Upper lobe of right lung (tissue), 1 donor: Measurements from ENCODE around the gene MED12L. TPM values are rescaled to one million over a fixed set of nuclear protein-coding genes. Genes with fewer than 3 reads are reported as not detected.

ENCODE experiments used
- ATAC-seq: fragments of 200-7000 bp; cut with Tn5 transposase; one replicate; pipeline ENCODE4 v1.9.1; 2020; ENCODE audit warnings: mild to moderate bottlenecking, moderate library complexity
- DNase-seq: peaks from one replicate; pipeline ENCODE4 v3.0.0-alpha.2; 2020
- H3K27ac ChIP-seq: fragments of 200-600 bp; one replicate; pipeline ENCODE4 v1.8.0; 2022
- H3K27me3 ChIP-seq: fragments of 200-600 bp; one replicate; pipeline ENCODE4 v1.8.0; 2022; ENCODE audit warnings: mild to moderate bottlenecking
- H3K36me3 ChIP-seq: fragments of 200-600 bp; one replicate; pipeline ENCODE4 v1.8.0; 2022
- H3K4me1 ChIP-seq: fragments of 200-600 bp; one replicate; pipeline ENCODE4 v1.8.0; 2022
- H3K4me3 ChIP-seq: fragments of 200-600 bp; one replicate; pipeline ENCODE4 v1.8.0; 2022; ENCODE audit warnings: mild to moderate bottlenecking
- H3K9me3 ChIP-seq: fragments of 200-600 bp; one replicate; pipeline ENCODE4 v1.8.0; 2022
- CTCF ChIP-seq: fragments of 200-600 bp; IDR thresholded peaks from one replicate; pipeline ENCODE4 v1.8.0; 2022; ENCODE audit warnings: antibody characterized with exemption
- intact Hi-C: fragments of 100-400 bp; cut with DNase I; formaldehyde crosslinking; loops from one replicate; pipeline ENCODE4 v1.11.0; 2022
- total RNA-seq: library from RNA; stranded (reverse); fragmentation: NEBNext Ultra II Directional; extraction: Animal tissue kit (Norgen Biotek cat#: 25700); gene quantifications from one replicate; pipeline ENCODE4 v1.2.1, GENCODE V29; 2021
- donor health status: DM: no; HTN: yes; CAD: no; lungs with severe emphysema.

MED12L gene
- total RNA-seq, 1 donor from 2014 or later, result 0.69 TPM

- no peaks in the 10 kb centered on the region for H3K4me1 ChIP-seq
- no peaks in the 10 kb centered on the region for H3K27me3 ChIP-seq
- H3K27ac ChIP-seq, result no peak overlapping the region
- no peaks in the 10 kb centered on the region for H3K36me3 ChIP-seq
- DNase-seq, result no peak
- no peak overlapping the region for H3K4me3 ChIP-seq
- no peak for TF ChIP-seq CTCF
- intact Hi-C loops, result loop anchor here (10.0 kb wide), 1 partner anchor 408 kb away; no protein-coding TSS in a partner anchor
- H3K9me3 ChIP-seq, result no peaks in the 10 kb centered on the region
- no peak for ATAC-seq
Measured at GRCh38 chr3:151436675-151437446, 351.4 kb downstream of the MED12L start.

- no peaks in the 10 kb centered on the region for H3K27me3 ChIP-seq
- intact Hi-C loops, result loop anchor here (10.0 kb wide), 1 partner anchor 407 kb away; no protein-coding TSS in a partner anchor
Measured at GRCh38 chr3:151437906-151438305, 352.4 kb downstream of the MED12L start.

GRCh38 chr3:151439652-151440125, 354.2 kb downstream of the MED12L start:
- intact Hi-C loops, result loop anchor here (10.0 kb wide), 2 partner anchors 405 to 475 kb away; no protein-coding TSS in a partner anchor

More at GRCh38 chr3:151437906-151438305, 352.4 kb downstream of the MED12L start:
- ATAC-seq (no peak), DNase-seq (no peak)
- no peak overlapping the region for H3K4me3 ChIP-seq
- no peak for TF ChIP-seq CTCF
- H3K4me1 ChIP-seq, result no peaks in the 10 kb centered on the region
- H3K36me3 ChIP-seq, result no peaks in the 10 kb centered on the region
- H3K9me3 ChIP-seq, result no peaks in the 10 kb centered on the region
- no peak overlapping the region for H3K27ac ChIP-seq

GRCh38 chr3:151440940-151441339, 355.5 kb downstream of the MED12L start:
- TF ChIP-seq CTCF, result no peak
- H3K27me3 ChIP-seq, result no peaks in the 10 kb centered on the region
- H3K4me1 ChIP-seq, result no peaks in the 10 kb centered on the region
- H3K36me3 ChIP-seq, result no peaks in the 10 kb centered on the region
- no peak for DNase-seq
- H3K4me3 ChIP-seq, result no peak overlapping the region
- intact Hi-C loops, result loop anchor here (10.0 kb wide), 1 partner anchor 474 kb away; no protein-coding TSS in a partner anchor
- no peak for ATAC-seq
- no peak overlapping the region for H3K27ac ChIP-seq
- H3K9me3 ChIP-seq, result no peaks in the 10 kb centered on the region

More at GRCh38 chr3:151439652-151440125, 354.2 kb downstream of the MED12L start:
- Histone ChIP-seq H3K27ac (no peak overlapping the region), H3K4me1 (no peaks in the 10 kb centered on the region), H3K36me3 (no peaks in the 10 kb centered on the region), H3K9me3 (no peaks in the 10 kb centered on the region), H3K4me3 (peak overlapping the region; percentile 2), H3K27me3 (no peaks in the 10 kb centered on the region)
- ATAC-seq (peak; percentile 87), DNase-seq (no peak)
- peak; percentile 83 for TF ChIP-seq CTCF

- Histone ChIP-seq H3K4me1 (no peaks in the 10 kb centered on the region), H3K27ac (no peak overlapping the region), H3K36me3 (no peaks in the 10 kb centered on the region), H3K9me3 (no peaks in the 10 kb centered on the region), H3K27me3 (no peaks in the 10 kb centered on the region), H3K4me3 (no peak overlapping the region)
- no peak for ATAC-seq
- intact Hi-C loops, result loop anchor here (10.0 kb wide), 1 partner anchor 471 kb away; no protein-coding TSS in a partner anchor
- no peak for TF ChIP-seq CTCF
- DNase-seq, result no peak
Measured at GRCh38 chr3:151443583-151443982, 358.1 kb downstream of the MED12L start.
